IMR-90 (cell line): ENCODE measurements around the gene SAG. TPM values are rescaled to one million over a fixed set of nuclear protein-coding genes. Genes with fewer than 3 reads are reported as not detected.

Experiments
- ATAC-seq: fragments of 200-7000 bp; cut with Tn5 transposase; 2 replicates; pipeline ENCODE4 v1.9.1; 2020; ENCODE audit warnings: low read depth, mild to moderate bottlenecking, moderate library complexity
- BruUV-seq: library from RNA; stranded (reverse); fragments of 400-500 nt; replicated peaks from 2 replicates; lab custom pipeline; 2021; lab: Mats Ljungman, UMichigan
- CTCF ChIA-PET: fragments of 300-600 bp; formaldehyde crosslinking; extraction: SDS; loops from one replicate; lab custom pipeline; 2021; ENCODE audit warnings: antibody characterized with exemption; lab: Yijun Ruan, JAX
- POLR2A ChIA-PET: fragments of 300-600 bp; sonication (Branson Sonifier 250); formaldehyde crosslinking; loops from one replicate; lab custom pipeline; 2022; ENCODE audit warnings: antibody characterized with exemption; ENCODE audit not compliant: unreplicated experiment; lab: Charles Lee
- DNase-seq: peaks from one replicate; pipeline ENCODE4 v3.0.0; 2013
- H2AFZ ChIP-seq: replicated peaks from 2 replicates; pipeline ENCODE3; 2013; ENCODE audit warnings: low read length, mild to moderate bottlenecking; ENCODE audit not compliant: poor library complexity
- H2AK5ac ChIP-seq: 2 replicates; pipeline ENCODE4 v1.6.1; 2013; ENCODE audit warnings: low read depth, low read length, inconsistent platforms
- H2AK9ac ChIP-seq: replicated peaks from 2 replicates; pipeline ENCODE3; 2013; ENCODE audit warnings: mild to moderate bottlenecking, low read depth, low read length, moderate library complexity; ENCODE audit not compliant: poor library complexity
- H2BK120ac ChIP-seq: 2 replicates; pipeline ENCODE4 v1.6.1; 2013; ENCODE audit warnings: low read depth, low read length, inconsistent platforms
- H2BK15ac ChIP-seq: 3 replicates; pipeline ENCODE4 v1.6.1; 2013; ENCODE audit warnings: low read depth, low read length, inconsistent platforms
- H2BK20ac ChIP-seq: 2 replicates; pipeline ENCODE4 v1.6.1; 2013; ENCODE audit warnings: low read depth, mild to moderate bottlenecking, inconsistent platforms, low read length, moderate library complexity
- H2BK5ac ChIP-seq: 2 replicates; pipeline ENCODE4 v1.6.1; 2013; ENCODE audit warnings: mild to moderate bottlenecking, low read depth, low read length, inconsistent platforms; ENCODE audit not compliant: poor library complexity, severe bottlenecking
- H3K14ac ChIP-seq: replicated peaks from 2 replicates; pipeline ENCODE4 v1.6.1; 2013; ENCODE audit warnings: low read depth, low read length, inconsistent platforms
- H3K18ac ChIP-seq: 2 replicates; pipeline ENCODE4 v1.6.1; 2013; ENCODE audit warnings: low read depth, low read length, control low read depth
- H3K23ac ChIP-seq: 2 replicates; pipeline ENCODE4 v1.6.1; 2013; ENCODE audit warnings: low read depth, low read length, inconsistent platforms
- H3K27ac ChIP-seq: 2 replicates; pipeline ENCODE4 v1.5.1; 2013; ENCODE audit warnings: mild to moderate bottlenecking, control low read depth, low read length; ENCODE audit not compliant: insufficient read depth
- H3K27me3 ChIP-seq: 2 replicates; pipeline ENCODE4 v1.6.1; 2013; ENCODE audit warnings: low read length; ENCODE audit not compliant: control insufficient read depth, insufficient read depth
- H3K36me3 ChIP-seq: 2 replicates; pipeline ENCODE4 v1.6.1; 2013; ENCODE audit warnings: low read length, mixed read lengths; ENCODE audit not compliant: control insufficient read depth, insufficient read depth
- H3K4ac ChIP-seq: 2 replicates; pipeline ENCODE4 v1.6.1; 2013; ENCODE audit warnings: low read depth, low read length, inconsistent platforms
- H3K4me1 ChIP-seq: 2 replicates; pipeline ENCODE4 v1.6.1; 2013; ENCODE audit warnings: low read length, mixed read lengths; ENCODE audit not compliant: control insufficient read depth, insufficient read depth
- H3K4me2 ChIP-seq: 2 replicates; pipeline ENCODE4 v1.6.1; 2013; ENCODE audit warnings: low read depth, mild to moderate bottlenecking, control low read depth, low read length, moderate library complexity
- H3K4me3 ChIP-seq: 2 replicates; pipeline ENCODE4 v1.5.1; 2013; ENCODE audit warnings: low read depth, mild to moderate bottlenecking, control low read depth, low read length, moderate library complexity; ENCODE audit not compliant: insufficient read depth
- H3K56ac ChIP-seq: 2 replicates; pipeline ENCODE4 v1.6.1; 2013; ENCODE audit warnings: low read length, inconsistent platforms; ENCODE audit not compliant: insufficient read depth; ENCODE audit errors: extremely low read depth
- H3K79me1 ChIP-seq, 2 experiments: 2 replicates each; pipeline ENCODE4 v1.6.1; 2013; ENCODE audit warnings: low read length in 2 of 2, inconsistent platforms in 1 of 2, low read depth in 1 of 2
- H3K9ac ChIP-seq: 2 replicates; pipeline ENCODE4 v1.6.1; 2013; ENCODE audit warnings: low read depth, low read length, control low read depth
- H3K9me1 ChIP-seq: 2 replicates; pipeline ENCODE4 v1.6.1; 2013; ENCODE audit warnings: low read length, inconsistent platforms; ENCODE audit not compliant: insufficient read depth
- H3K9me3 ChIP-seq: 2 replicates; pipeline ENCODE4 v1.6.1; 2013; ENCODE audit warnings: low read length; ENCODE audit not compliant: control insufficient read depth, insufficient read depth
- H4K20me1 ChIP-seq: 2 replicates; pipeline ENCODE4 v1.6.1; 2013; ENCODE audit warnings: low read length, inconsistent platforms; ENCODE audit not compliant: insufficient read depth
- H4K5ac ChIP-seq: 2 replicates; pipeline ENCODE4 v1.6.1; 2013; ENCODE audit warnings: mild to moderate bottlenecking, low read depth, low read length, control low read depth
- H4K8ac ChIP-seq, 2 experiments: 2 replicates each; pipeline ENCODE4 v1.6.1; 2013; ENCODE audit warnings: low read depth in 2 of 2, low read length in 2 of 2, control low read depth in 1 of 2, inconsistent platforms in 1 of 2
- H4K91ac ChIP-seq: 2 replicates; pipeline ENCODE4 v1.6.1; 2013; ENCODE audit warnings: low read depth, low read length, inconsistent platforms; ENCODE audit not compliant: insufficient read depth
- BHLHE40 ChIP-seq: fragments of 150-350 bp; IDR thresholded peaks from 2 replicates; pipeline ENCODE4 v1.6.1; 2016; ENCODE audit warnings: mild to moderate bottlenecking, low read depth, low read length
- CEBPB ChIP-seq: IDR thresholded peaks from 2 replicates; pipeline ENCODE4 v1.6.1; 2012; ENCODE audit warnings: low read depth, low read length, improper control_type of control experiment
- CHD1 ChIP-seq: IDR thresholded peaks from 2 replicates; pipeline ENCODE4 v1.6.1; 2012; ENCODE audit warnings: low read depth, low read length, improper control_type of control experiment
- FOS ChIP-seq: fragments of 150-350 bp; IDR thresholded peaks from 2 replicates; pipeline ENCODE4 v1.6.1; 2016; ENCODE audit warnings: low read depth, low read length
- MAFK ChIP-seq: IDR thresholded peaks from 2 replicates; pipeline ENCODE4 v1.6.1; 2012; ENCODE audit warnings: low read depth, low read length, improper control_type of control experiment
- MAZ ChIP-seq: IDR thresholded peaks from 2 replicates; pipeline ENCODE4 v1.6.1; 2012; ENCODE audit warnings: low read depth, mild to moderate bottlenecking, low read length, improper control_type of control experiment, moderate library complexity, borderline replicate concordance
- MXI1 ChIP-seq: IDR thresholded peaks from 2 replicates; pipeline ENCODE4 v1.6.1; 2012; ENCODE audit warnings: low read depth, mild to moderate bottlenecking, low read length, moderate library complexity, borderline replicate concordance
- NFE2L2 ChIP-seq: fragments of 150-350 bp; IDR thresholded peaks from 2 replicates; pipeline ENCODE4 v1.6.1; 2016; ENCODE audit warnings: low read depth, mild to moderate bottlenecking, low read length
- POLR2A ChIP-seq: IDR thresholded peaks from 2 replicates; pipeline ENCODE4 v1.6.1; 2012; ENCODE audit warnings: mild to moderate bottlenecking, low read depth, low read length
- RAD21 ChIP-seq: IDR thresholded peaks from 2 replicates; pipeline ENCODE4 v1.6.1; 2012; ENCODE audit warnings: low read length, improper control_type of control experiment
- RCOR1 ChIP-seq: IDR thresholded peaks from 2 replicates; pipeline ENCODE4 v1.6.1; 2012; ENCODE audit warnings: mild to moderate bottlenecking, low read length, improper control_type of control experiment; ENCODE audit not compliant: insufficient replicate concordance
- RFX5 ChIP-seq: IDR thresholded peaks from 2 replicates; pipeline ENCODE4 v1.8.0; 2012; ENCODE audit warnings: low read depth, mild to moderate bottlenecking, low read length, moderate library complexity
- SMC3 ChIP-seq: fragments of 150-350 bp; IDR thresholded peaks from 2 replicates; pipeline ENCODE4 v1.6.1; 2016; ENCODE audit warnings: low read depth, mild to moderate bottlenecking, antibody characterized with exemption, low read length, moderate library complexity
- WGBS, 2 experiments: methylation state at CpG; one replicate each; pipeline versions ENCODE4 v1.1.5 to v1.1.7; 2013; ENCODE audit warnings: missing lambda C conversion rate in 2 of 2; ENCODE audit not compliant: insufficient read length in 1 of 2; ENCODE audit errors: extremely low coverage in 2 of 2; 5-methylcytosine and 5-hydroxymethylcytosine counted together
- dilution Hi-C: fragments of 300-500 bp; cut with HindIII; formaldehyde crosslinking; loops from one replicate; pipeline ENCODE4 v1.14.3; 2018; ENCODE audit warnings: low sequenced_read_pairs; ENCODE audit not compliant: unreplicated experiment
- in situ Hi-C: fragments of 300-500 bp; cut with MboI; formaldehyde crosslinking; loops from 3 replicates; pipeline ENCODE4 v1.14.3; 2019; ENCODE audit warnings: low sequenced_read_pairs, inconsistent platforms, mixed read lengths
- intact Hi-C: fragments of 100-400 bp; cut with micrococcal nuclease; formaldehyde crosslinking; loops from 2 replicates; pipeline ENCODE4 v1.10.0; 2022
- polyA plus RNA-seq, 3 experiments: library from polyadenylated mRNA; depleted of rRNA; stranded (reverse); fragments of >200 nt; gene quantifications; 2 replicates each; pipeline ENCODE4 v1.2.3, GENCODE V29; 2012; ENCODE audit warnings: low replicate concordance in 1 of 3
- total RNA-seq: library from RNA; depleted of rRNA; stranded (reverse); fragments of >200 nt; gene quantifications from 2 replicates; pipeline ENCODE4 v1.2.3, GENCODE V29; 2012
- TF ChIP-seq, protein P1 (sequence below): fragments of 150-350 bp; IDR thresholded peaks from 2 replicates; pipeline ENCODE4 v1.6.1; 2016; ENCODE audit warnings: low read depth, mild to moderate bottlenecking, low read length, moderate library complexity, borderline replicate concordance
- TF ChIP-seq, protein P2 (sequence below): fragments of 150-350 bp; IDR thresholded peaks from 2 replicates; pipeline ENCODE4 v1.6.1; 2017; ENCODE audit warnings: mild to moderate bottlenecking, antibody characterized with exemption, low read length, low read depth
- TF ChIP-seq, protein P3 (sequence below): conservative IDR thresholded peaks from 2 replicates; pipeline ENCODE4 v1.5.1; 2012; ENCODE audit warnings: mild to moderate bottlenecking, low read depth, low read length, improper control_type of control experiment

Gene SAG
- total and polyA plus RNA-seq, 2 of the 4 experiments (the other 2 are of a cell fraction) = not detected

DNA sequence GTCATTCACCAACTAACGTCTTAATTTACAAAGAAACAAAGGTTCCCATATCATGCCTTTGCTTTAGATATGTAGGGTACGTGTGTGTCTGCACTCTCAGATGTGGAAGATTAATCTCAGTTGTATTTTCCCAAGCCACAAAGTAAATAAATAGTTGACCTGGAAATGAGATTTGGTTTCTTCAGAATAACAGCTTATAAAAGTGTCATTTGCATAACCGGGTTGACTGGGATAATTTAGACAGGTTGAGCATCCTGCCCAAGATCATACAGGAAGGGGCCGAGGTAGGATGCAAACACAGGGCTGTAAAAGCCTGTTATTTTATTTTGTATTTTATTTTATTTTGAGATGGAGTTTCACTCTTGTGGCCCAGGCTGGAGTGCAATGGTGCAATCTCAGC, 36.7 kb upstream of the SAG start:
- H3K4me1 ChIP-seq = no peaks in the 10 kb centered on the region
- H3K36me3 ChIP-seq = peaks cover 56% of the 10 kb centered on the region
- DNase-seq = no peak
- intact Hi-C loops = no loop called here
- no peak overlapping the region for H3K23ac ChIP-seq
- H3K27me3 ChIP-seq = no peaks in the 10 kb centered on the region
- H2BK120ac ChIP-seq = no peak overlapping the region
- no peak overlapping the region for H3K27ac ChIP-seq
- H3K9ac ChIP-seq = no peak overlapping the region
- H3K4ac ChIP-seq = no peak overlapping the region
- ChIA-PET CTCF (interaction anchor here (0.6 kb wide), 1 partner anchor 281 kb away, joined by 5 read pairs; no protein-coding TSS in a partner anchor), POLR2A (no interaction called here)
- H2BK20ac ChIP-seq = no peak overlapping the region
- no peak overlapping the region for H2BK5ac ChIP-seq
- no peak for TF ChIP-seq RFX5
- TF ChIP-seq NFE2L2 = no peak
- no peak for TF ChIP-seq FOS
- TF ChIP-seq, protein P1, sequence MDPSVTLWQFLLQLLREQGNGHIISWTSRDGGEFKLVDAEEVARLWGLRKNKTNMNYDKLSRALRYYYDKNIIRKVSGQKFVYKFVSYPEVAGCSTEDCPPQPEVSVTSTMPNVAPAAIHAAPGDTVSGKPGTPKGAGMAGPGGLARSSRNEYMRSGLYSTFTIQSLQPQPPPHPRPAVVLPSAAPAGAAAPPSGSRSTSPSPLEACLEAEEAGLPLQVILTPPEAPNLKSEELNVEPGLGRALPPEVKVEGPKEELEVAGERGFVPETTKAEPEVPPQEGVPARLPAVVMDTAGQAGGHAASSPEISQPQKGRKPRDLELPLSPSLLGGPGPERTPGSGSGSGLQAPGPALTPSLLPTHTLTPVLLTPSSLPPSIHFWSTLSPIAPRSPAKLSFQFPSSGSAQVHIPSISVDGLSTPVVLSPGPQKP = no peak
- TF ChIP-seq POLR2A = no peak
- no peak for TF ChIP-seq CEBPB
- no peak for TF ChIP-seq RAD21
- TF ChIP-seq, protein P2, sequence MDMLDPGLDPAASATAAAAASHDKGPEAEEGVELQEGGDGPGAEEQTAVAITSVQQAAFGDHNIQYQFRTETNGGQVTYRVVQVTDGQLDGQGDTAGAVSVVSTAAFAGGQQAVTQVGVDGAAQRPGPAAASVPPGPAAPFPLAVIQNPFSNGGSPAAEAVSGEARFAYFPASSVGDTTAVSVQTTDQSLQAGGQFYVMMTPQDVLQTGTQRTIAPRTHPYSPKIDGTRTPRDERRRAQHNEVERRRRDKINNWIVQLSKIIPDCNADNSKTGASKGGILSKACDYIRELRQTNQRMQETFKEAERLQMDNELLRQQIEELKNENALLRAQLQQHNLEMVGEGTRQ = no peak
- no peak for TF ChIP-seq MXI1
- TF ChIP-seq MAZ = no peak
- TF ChIP-seq CHD1 = no peak
- TF ChIP-seq MAFK = no peak
- no peak for TF ChIP-seq BHLHE40
- no peak for TF ChIP-seq RCOR1
- TF ChIP-seq, protein P3, sequence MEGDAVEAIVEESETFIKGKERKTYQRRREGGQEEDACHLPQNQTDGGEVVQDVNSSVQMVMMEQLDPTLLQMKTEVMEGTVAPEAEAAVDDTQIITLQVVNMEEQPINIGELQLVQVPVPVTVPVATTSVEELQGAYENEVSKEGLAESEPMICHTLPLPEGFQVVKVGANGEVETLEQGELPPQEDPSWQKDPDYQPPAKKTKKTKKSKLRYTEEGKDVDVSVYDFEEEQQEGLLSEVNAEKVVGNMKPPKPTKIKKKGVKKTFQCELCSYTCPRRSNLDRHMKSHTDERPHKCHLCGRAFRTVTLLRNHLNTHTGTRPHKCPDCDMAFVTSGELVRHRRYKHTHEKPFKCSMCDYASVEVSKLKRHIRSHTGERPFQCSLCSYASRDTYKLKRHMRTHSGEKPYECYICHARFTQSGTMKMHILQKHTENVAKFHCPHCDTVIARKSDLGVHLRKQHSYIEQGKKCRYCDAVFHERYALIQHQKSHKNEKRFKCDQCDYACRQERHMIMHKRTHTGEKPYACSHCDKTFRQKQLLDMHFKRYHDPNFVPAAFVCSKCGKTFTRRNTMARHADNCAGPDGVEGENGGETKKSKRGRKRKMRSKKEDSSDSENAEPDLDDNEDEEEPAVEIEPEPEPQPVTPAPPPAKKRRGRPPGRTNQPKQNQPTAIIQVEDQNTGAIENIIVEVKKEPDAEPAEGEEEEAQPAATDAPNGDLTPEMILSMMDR = no peak
- no peak for TF ChIP-seq SMC3
- H3K18ac ChIP-seq = no peak overlapping the region
- H4K5ac ChIP-seq = no peak overlapping the region
- H3K9me3 ChIP-seq = no peaks in the 10 kb centered on the region
- H3K4me3 ChIP-seq = no peak overlapping the region
- H2AFZ ChIP-seq = no peak overlapping the region
- WGBS, 2 experiments = no CpG with 5 or more reads among the region's 4 CpGs
- no peak overlapping the region for H3K56ac ChIP-seq
- in situ Hi-C loops = no loop called here
- dilution Hi-C loops = no loop called here
- no peaks in the 10 kb centered on the region for H3K9me1 ChIP-seq
- no peak overlapping the region for H4K91ac ChIP-seq
- peaks cover 0 to 4% of the 10 kb centered on the region in 2 experiments; a peak in 1 of 4 replicates for H3K79me1 ChIP-seq
- H3K4me2 ChIP-seq = no peak overlapping the region
- no peak overlapping the region for H2AK5ac ChIP-seq
- H2AK9ac ChIP-seq = no peak overlapping the region
- no peak overlapping the region for H4K8ac ChIP-seq
- no peak overlapping the region for H3K14ac ChIP-seq
- H2BK15ac ChIP-seq = no peak overlapping the region
- 0 out of 2 replicates have a peak, but pooled peaks cover 3% of the 10 kb centered on the region for H4K20me1 ChIP-seq
- ATAC-seq = no peak
- no TSS peak for BruUV-seq
